ENCODE measurements around the gene JADE1.

DNA sequence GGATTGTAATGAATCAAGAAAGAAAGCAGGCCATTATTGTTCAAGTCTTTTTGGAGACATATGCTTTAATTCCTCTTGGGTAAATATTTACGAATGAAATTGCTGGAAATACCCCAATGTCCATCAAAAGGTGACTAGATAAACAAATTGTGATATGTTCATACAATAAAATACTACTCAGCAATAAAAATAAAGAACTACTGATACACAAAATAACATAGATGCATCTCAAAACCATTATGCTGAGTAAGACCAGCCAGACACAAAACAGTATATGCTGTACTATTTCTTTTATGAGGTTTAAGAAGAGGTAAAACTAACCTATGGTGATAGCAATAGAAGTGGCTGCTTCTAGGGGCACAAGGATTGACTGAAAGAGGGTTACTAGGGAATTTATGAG lies 28.8 kb upstream of the JADE1 start:
- no peak for TF ChIP-seq CTCF (IDR thresholded peaks at IDR 0.05; ENCODE audit: insufficient read depth, low read length, poor library complexity, severe bottlenecking)
- no peak for TF ChIP-seq EZH2phosphoT487 (conservative IDR thresholded peaks at IDR 0.05; ENCODE audit: low read length)
